Measurements from ENCODE around the gene SH3PXD2A.

SH3PXD2A gene

GRCh38 chr10:103717341-103718246 lies 137.8 kb downstream of the SH3PXD2A start:
- no peak for DNase-seq

GRCh38 chr10:103716206-103717160 lies 138.9 kb downstream of the SH3PXD2A start:
- DNase-seq: no peak

GRCh38 chr10:103715430-103715829 lies 139.9 kb downstream of the SH3PXD2A start:
- no peak for DNase-seq

GRCh38 chr10:103714232-103714891 lies 141.0 kb downstream of the SH3PXD2A start:
- DNase-seq: no peak

GRCh38 chr10:103713676-103714075 lies 141.7 kb downstream of the SH3PXD2A start:
- DNase-seq: no peak

- peak; percentile 35 to 49 for DNase-seq
These were observed 142.4 kb downstream of the SH3PXD2A start for GRCh38 chr10:103712898-103713498.

GRCh38 chr10:103712146-103712545 lies 143.2 kb downstream of the SH3PXD2A start:
- no peak for DNase-seq

- no peak for DNase-seq
These were observed 143.9 kb downstream of the SH3PXD2A start for GRCh38 chr10:103711351-103711994.

GRCh38 chr10:103710490-103710889 lies 144.9 kb downstream of the SH3PXD2A start:
- no peak for DNase-seq

- no peak for DNase-seq
These were observed 145.9 kb downstream of the SH3PXD2A start for GRCh38 chr10:103709341-103709920.

- no peak for DNase-seq
These were observed 146.6 kb downstream of the SH3PXD2A start for GRCh38 chr10:103708627-103709288.

- no peak for DNase-seq
These were observed 147.3 kb downstream of the SH3PXD2A start for GRCh38 chr10:103707956-103708626.

- DNase-seq: no peak
These were observed 148.6 kb downstream of the SH3PXD2A start for GRCh38 chr10:103706762-103707161.

- no peak for DNase-seq
These were observed 149.3 kb downstream of the SH3PXD2A start for GRCh38 chr10:103706047-103706446.

GRCh38 chr10:103703941-103704919 lies 151.1 kb downstream of the SH3PXD2A start:
- DNase-seq: no peak

GRCh38 chr10:103701380-103702222 lies 153.8 kb downstream of the SH3PXD2A start:
- DNase-seq: no peak

GRCh38 chr10:103700436-103700715 lies 155.0 kb downstream of the SH3PXD2A start:
- no peak for DNase-seq
